T-cell (primary cell): ENCODE results near the gene TIMM23B. TPM values are rescaled to one million over a fixed set of nuclear protein-coding genes. Genes with fewer than 3 reads are reported as not detected.
"Not testable (repeated sequence)": the region's sequence is repeated elsewhere in the genome, so short reads cannot be mapped to it uniquely, and the experiment has no call there.

ENCODE experiments used
- ATAC-seq, 4 experiments: fragments of 200-7000 bp in 3 of 4; fragments of 150-1000 bp in 1 of 4; cut with Tn5 transposase; replicated peaks in 1 of 4; 1 replicate in 3 of 4; 2 replicates in 1 of 4; pipeline ENCODE4 v1.10.0; 2021; ENCODE audit warnings: moderate library complexity in 3 of 4, mild to moderate bottlenecking in 2 of 4, moderate number of reproducible peaks in 1 of 4
- CTCF ChIA-PET, 2 donors: fragments of 300-600 bp; sonication (Branson Sonifier 250); formaldehyde crosslinking; loops; one replicate each; lab custom pipeline; 2022; ENCODE audit warnings: antibody characterized with exemption in 2 of 2; lab: Charles Lee
- POLR2A ChIA-PET, 2 donors: fragments of 300-600 bp; sonication (Branson Sonifier 250); formaldehyde crosslinking; loops; one replicate each; lab custom pipeline; 2022; ENCODE audit warnings: antibody characterized with exemption in 2 of 2; lab: Charles Lee
- DNase-seq, 35 experiments: peaks; one replicate each; pipeline versions ENCODE4 v3.0.0 to v3.0.0-alpha.2; 2013 to 2023
- H3K27ac ChIP-seq: one replicate; pipeline ENCODE4 v1.5.1; 2013; ENCODE audit warnings: low read length
- H3K27me3 ChIP-seq, 2 experiments: replicated peaks in 1 of 2; 1 replicate in 1 of 2; 2 replicates in 1 of 2; pipeline versions ENCODE4 v1.6.1 to v1.7.0; 2013; ENCODE audit warnings: low read length in 1 of 2, mixed read lengths in 1 of 2; ENCODE audit not compliant: control insufficient read depth in 2 of 2, insufficient read depth in 2 of 2; ENCODE audit errors: extremely low read depth in 1 of 2
- H3K36me3 ChIP-seq, 2 donors: 1 replicate in 1 of 2; 2 replicates in 1 of 2; pipeline versions ENCODE4 v1.6.1 to v1.7.0; 2013; ENCODE audit warnings: low read length in 1 of 2; ENCODE audit not compliant: control insufficient read depth in 2 of 2, insufficient read depth in 1 of 2; ENCODE audit errors: extremely low read depth in 1 of 2
- H3K4me1 ChIP-seq, 2 experiments: 1 replicate in 1 of 2; 2 replicates in 1 of 2; pipeline versions ENCODE4 v1.6.1 to v1.7.0; 2013; ENCODE audit warnings: low read length in 2 of 2, mixed read lengths in 1 of 2; ENCODE audit not compliant: insufficient read depth in 2 of 2, control insufficient read depth in 1 of 2; ENCODE audit errors: extremely low read depth in 1 of 2
- H3K4me3 ChIP-seq, 2 donors: 1 replicate in 1 of 2; 2 replicates in 1 of 2; pipeline versions ENCODE4 v1.5.1 to v1.7.0; 2013; ENCODE audit warnings: mild to moderate bottlenecking in 2 of 2, low read length in 1 of 2, moderate library complexity in 1 of 2; ENCODE audit not compliant: control insufficient read depth in 1 of 2; ENCODE audit errors: extremely low read depth in 1 of 2
- H3K9me3 ChIP-seq: 2 replicates; pipeline ENCODE4 v1.7.0; 2013
- H3K27ac Mint-ChIP-seq, 2 donors: one replicate each; pipeline ENCODE4 v1.8.0; 2020 to 2021; ENCODE audit warnings: mild to moderate bottlenecking in 2 of 2, mixed read lengths in 2 of 2
- H3K27me3 Mint-ChIP-seq, 2 donors: one replicate each; pipeline ENCODE4 v1.8.0; 2021 to 2022; ENCODE audit warnings: mixed read lengths in 2 of 2
- H3K36me3 Mint-ChIP-seq: one replicate; pipeline ENCODE4 v1.8.0; 2021; ENCODE audit warnings: mixed read lengths
- H3K4me1 Mint-ChIP-seq, 3 donors: one replicate each; pipeline ENCODE4 v1.8.0; 2020 to 2022; ENCODE audit warnings: mixed read lengths in 3 of 3, mild to moderate bottlenecking in 1 of 3
- H3K4me3 Mint-ChIP-seq, 3 donors: one replicate each; pipeline ENCODE4 v1.8.0; 2020 to 2022; ENCODE audit warnings: mild to moderate bottlenecking in 3 of 3, mixed read lengths in 3 of 3, moderate library complexity in 3 of 3
- H3K9me3 Mint-ChIP-seq, 3 donors: one replicate each; pipeline ENCODE4 v1.8.0; 2020 to 2022; ENCODE audit warnings: mixed read lengths in 3 of 3
- WGBS: methylation state at CpG from one replicate; pipeline ENCODE4 v1.1.5; 2013; ENCODE audit warnings: missing lambda C conversion rate; ENCODE audit not compliant: insufficient coverage; 5-methylcytosine and 5-hydroxymethylcytosine counted together
- total RNA-seq, 35 experiments: library from RNA in 6 of 35; stranded (reverse) in 6 of 35; fragments of 120-200 nt in 1 of 35; gene quantifications; one replicate each; pipeline versions ENCODE4 v1.2.1 to v1.2.4 and lab custom pipeline; 2013 to 2026

TIMM23B gene
- total RNA-seq, 5 donors from 2014 or later (not counting 1 experiment from before 2014, with no cell fraction given) = 25.3 to 35.8 (median 28.1) TPM

- H3K4me3 Mint-ChIP-seq, H3K36me3 ChIP-seq, CTCF ChIA-PET, H3K27ac ChIP-seq, DNase-seq, H3K27me3 Mint-ChIP-seq, H3K36me3 Mint-ChIP-seq, POLR2A ChIA-PET, H3K4me3 ChIP-seq, ATAC-seq, H3K9me3 Mint-ChIP-seq, H3K27ac Mint-ChIP-seq, H3K9me3 ChIP-seq, H3K4me1 ChIP-seq, H3K27me3 ChIP-seq, H3K4me1 Mint-ChIP-seq: not testable (repeated sequence)
- 100% methylated on average over 3 of the region's 37 CpGs for WGBS
Measured at GRCh38 chr10:49970331-49970857, 28.5 kb downstream of the TIMM23B start.

GRCh38 chr10:49971466-49971865 lies 29.6 kb downstream of the TIMM23B start:
- H3K9me3 ChIP-seq, H3K4me3 Mint-ChIP-seq, H3K27ac ChIP-seq, H3K36me3 Mint-ChIP-seq, H3K27me3 ChIP-seq, H3K27ac Mint-ChIP-seq, CTCF ChIA-PET, H3K4me3 ChIP-seq, H3K4me1 Mint-ChIP-seq, H3K36me3 ChIP-seq, H3K9me3 Mint-ChIP-seq, POLR2A ChIA-PET, H3K4me1 ChIP-seq, H3K27me3 Mint-ChIP-seq, ATAC-seq, DNase-seq: not testable (repeated sequence)
- no CpG with 5 or more reads among the region's 2 CpGs for WGBS

- H3K4me3 Mint-ChIP-seq, H3K4me1 Mint-ChIP-seq, H3K9me3 ChIP-seq, H3K27ac Mint-ChIP-seq, H3K27ac ChIP-seq, CTCF ChIA-PET, H3K36me3 ChIP-seq, H3K36me3 Mint-ChIP-seq, DNase-seq, H3K4me3 ChIP-seq, H3K9me3 Mint-ChIP-seq, POLR2A ChIA-PET, H3K27me3 Mint-ChIP-seq, H3K4me1 ChIP-seq, ATAC-seq, H3K27me3 ChIP-seq: not testable (repeated sequence)
- WGBS = no CpG with 5 or more reads among the region's 3 CpGs
Measured at GRCh38 chr10:49972094-49972493, 30.2 kb downstream of the TIMM23B start.

GRCh38 chr10:49977756-49978155 lies 35.9 kb downstream of the TIMM23B start:
- H3K27me3 ChIP-seq, H3K27ac ChIP-seq, H3K27me3 Mint-ChIP-seq, DNase-seq, ATAC-seq, H3K4me3 Mint-ChIP-seq, H3K36me3 ChIP-seq, H3K27ac Mint-ChIP-seq, H3K4me1 Mint-ChIP-seq, H3K9me3 ChIP-seq, POLR2A ChIA-PET, H3K4me3 ChIP-seq, CTCF ChIA-PET, H3K9me3 Mint-ChIP-seq, H3K4me1 ChIP-seq: not testable (repeated sequence)
- WGBS = no CpG with 5 or more reads among the region's 3 CpGs
- peaks cover 14% of the 10 kb centered on the region for H3K36me3 Mint-ChIP-seq

GRCh38 chr10:49987207-49987606 lies 45.4 kb downstream of the TIMM23B start:
- H3K27me3 ChIP-seq, H3K4me3 ChIP-seq, ATAC-seq, H3K36me3 Mint-ChIP-seq, H3K9me3 Mint-ChIP-seq, DNase-seq, CTCF ChIA-PET, H3K27me3 Mint-ChIP-seq, H3K4me1 Mint-ChIP-seq, H3K9me3 ChIP-seq, H3K36me3 ChIP-seq, H3K4me1 ChIP-seq, POLR2A ChIA-PET, H3K27ac ChIP-seq, H3K4me3 Mint-ChIP-seq, H3K27ac Mint-ChIP-seq: not testable (repeated sequence)
- WGBS = no CpG with 5 or more reads among the region's 3 CpGs

- ATAC-seq, CTCF ChIA-PET, H3K36me3 ChIP-seq, H3K27ac Mint-ChIP-seq, H3K27me3 ChIP-seq, H3K4me3 ChIP-seq, H3K27ac ChIP-seq, H3K4me3 Mint-ChIP-seq, H3K9me3 ChIP-seq, POLR2A ChIA-PET, H3K4me1 Mint-ChIP-seq, H3K4me1 ChIP-seq, H3K27me3 Mint-ChIP-seq, H3K9me3 Mint-ChIP-seq, DNase-seq: not testable (repeated sequence)
- WGBS = no CpG with 5 or more reads among the region's 18 CpGs
- H3K36me3 Mint-ChIP-seq = peaks cover 11% of the 10 kb centered on the region
Measured at GRCh38 chr10:49988376-49988775, 46.5 kb downstream of the TIMM23B start, which contains the start of gene AGAP6. AGAP6 (plus strand) TSS chr10:49988406; CDS start chr10:49988716, 310 bp downstream.

- H3K4me3 Mint-ChIP-seq, POLR2A ChIA-PET, H3K36me3 ChIP-seq, H3K36me3 Mint-ChIP-seq, H3K27ac Mint-ChIP-seq, ATAC-seq, H3K27me3 Mint-ChIP-seq, DNase-seq, H3K9me3 Mint-ChIP-seq, H3K4me1 Mint-ChIP-seq, H3K9me3 ChIP-seq, H3K4me1 ChIP-seq, H3K27ac ChIP-seq, CTCF ChIA-PET, H3K27me3 ChIP-seq, H3K4me3 ChIP-seq: not testable (repeated sequence)
- WGBS = no CpG with 5 or more reads among the region's 5 CpGs
Measured at GRCh38 chr10:49995321-49995720, 53.5 kb downstream of the TIMM23B start.
